HepG2 (cell line): ENCODE measurements around the gene E2F1. TPM values are rescaled to one million over a fixed set of nuclear protein-coding genes. Genes with fewer than 3 reads are reported as not detected.

Experiments used
- BHLHE40 ChIP-seq: IDR thresholded peaks from 2 replicates; pipeline ENCODE4 v1.6.1; 2011; ENCODE audit warnings: low read length, improper control_type of control experiment
- CTCF ChIP-seq: sonication (generic); formaldehyde crosslinking; IDR thresholded peaks from 2 replicates; pipeline ENCODE4 v1.5.0; 2020; ENCODE audit warnings: mild to moderate bottlenecking, missing genetic modification reagents, moderate library complexity
- EP300 ChIP-seq, 3 experiments: sonication (generic) in 1 of 3; formaldehyde crosslinking in 1 of 3; IDR thresholded peaks; 2 replicates each; pipeline versions ENCODE4 v1.5.1 to v1.6.1; 2011 to 2020; ENCODE audit warnings: low read depth in 2 of 3, low read length in 2 of 3, borderline replicate concordance in 1 of 3, improper control_type of control experiment in 1 of 3, mild to moderate bottlenecking in 1 of 3, missing genetic modification reagents in 1 of 3, moderate library complexity in 1 of 3
- GTF2F1 ChIP-seq: fragments of 150-350 bp; IDR thresholded peaks from 2 replicates; pipeline ENCODE4 v1.6.1; 2014; ENCODE audit warnings: low read length
- HNF4A ChIP-seq: sonication (generic); formaldehyde crosslinking; IDR thresholded peaks from 2 replicates; pipeline ENCODE4 v1.4.0; 2020; ENCODE audit warnings: missing genetic modification reagents
- MIER3 ChIP-seq: IDR thresholded peaks from 2 replicates; pipeline ENCODE4 v1.6.1; 2016; ENCODE audit warnings: missing compliant biosample characterization, borderline replicate concordance
- NFATC3 ChIP-seq: sonication (generic); formaldehyde crosslinking; IDR thresholded peaks from 2 replicates; pipeline ENCODE4 v1.5.1; 2020; ENCODE audit warnings: mild to moderate bottlenecking, missing genetic modification reagents
- NR2F1 ChIP-seq, 2 experiments: fragments of 450-650 bp in 1 of 2; formaldehyde crosslinking in 1 of 2; IDR thresholded peaks; 2 replicates each; pipeline versions ENCODE4 v1.5.0 to v1.6.1; 2016 to 2020; ENCODE audit warnings: mild to moderate bottlenecking in 1 of 2, missing compliant biosample characterization in 1 of 2, missing genetic modification reagents in 1 of 2, moderate library complexity in 1 of 2
- NR2F6 ChIP-seq, 2 experiments: IDR thresholded peaks; 2 replicates each; pipeline ENCODE4 v1.6.1; 2016; ENCODE audit warnings: antibody characterized with exemption in 1 of 2, mild to moderate bottlenecking in 1 of 2
- POLR2G ChIP-seq: fragments of 200-400 bp; formaldehyde crosslinking; IDR thresholded peaks from 2 replicates; pipeline ENCODE4 v1.6.1; 2018; ENCODE audit warnings: mild to moderate bottlenecking, low read depth, low read length, moderate library complexity
- RARA ChIP-seq: IDR thresholded peaks from 2 replicates; pipeline ENCODE4 v1.6.1; 2016; ENCODE audit warnings: missing genetic modification reagents, missing compliant biosample characterization
- RFXAP ChIP-seq: sonication (generic); formaldehyde crosslinking; IDR thresholded peaks from 2 replicates; pipeline ENCODE4 v1.4.0; 2020; ENCODE audit warnings: missing genetic modification reagents, borderline replicate concordance
- RXRB ChIP-seq: IDR thresholded peaks from 2 replicates; pipeline ENCODE4 v1.6.1; 2016; ENCODE audit warnings: borderline replicate concordance, missing genetic modification reagents, missing compliant biosample characterization
- SIX1 ChIP-seq: sonication (generic); formaldehyde crosslinking; IDR thresholded peaks from 2 replicates; pipeline ENCODE4 v1.4.0; 2020; ENCODE audit warnings: missing genetic modification reagents, borderline replicate concordance
- SKIL ChIP-seq: sonication (generic); formaldehyde crosslinking; IDR thresholded peaks from 2 replicates; pipeline ENCODE4 v1.8.0; 2022; ENCODE audit warnings: missing genetic modification reagents, mild to moderate bottlenecking, moderate library complexity, borderline replicate concordance
- SMC3 ChIP-seq: IDR thresholded peaks from 2 replicates; pipeline ENCODE4 v1.6.1; 2011; ENCODE audit warnings: low read length, improper control_type of control experiment
- SOX6 ChIP-seq, 2 experiments: fragments of 450-650 bp in 1 of 2; sonication (generic) in 1 of 2; formaldehyde crosslinking in 1 of 2; IDR thresholded peaks; 2 replicates each; pipeline versions ENCODE4 v1.4.0 to v1.6.1; 2017 to 2020; ENCODE audit warnings: antibody characterized with exemption in 1 of 2, mild to moderate bottlenecking in 1 of 2, missing genetic modification reagents in 1 of 2
- TBX2 ChIP-seq: sonication (generic); formaldehyde crosslinking; IDR thresholded peaks from 2 replicates; pipeline ENCODE4 v1.5.0; 2020; ENCODE audit warnings: missing genetic modification reagents, mild to moderate bottlenecking, borderline replicate concordance
- TEAD3 ChIP-seq: optimal IDR thresholded peaks from 2 replicates; pipeline ENCODE3; 2016; ENCODE audit warnings: borderline replicate concordance
- ZMYM3 ChIP-seq: sonication (generic); formaldehyde crosslinking; IDR thresholded peaks from 2 replicates; pipeline ENCODE4 v1.5.1; 2020; ENCODE audit warnings: mild to moderate bottlenecking, missing genetic modification reagents
- ZNF12 ChIP-seq: sonication (generic); formaldehyde crosslinking; IDR thresholded peaks from 2 replicates; pipeline ENCODE4 v1.5.0; 2020; ENCODE audit warnings: missing genetic modification reagents
- ZNF296 ChIP-seq: sonication (generic); formaldehyde crosslinking; conservative IDR thresholded peaks from 2 replicates; pipeline ENCODE4 v1.5.0; 2020; ENCODE audit warnings: mild to moderate bottlenecking, missing genetic modification reagents
- ZNF550 ChIP-seq: sonication (generic); formaldehyde crosslinking; IDR thresholded peaks from 2 replicates; pipeline ENCODE4 v1.4.0; 2020; ENCODE audit warnings: mild to moderate bottlenecking, missing genetic modification reagents, borderline replicate concordance
- ZNF563 ChIP-seq: sonication (generic); formaldehyde crosslinking; IDR thresholded peaks from 2 replicates; pipeline ENCODE4 v1.8.0; 2022; ENCODE audit warnings: mild to moderate bottlenecking, moderate library complexity, missing genetic modification reagents
- ZNF788 ChIP-seq: sonication (generic); formaldehyde crosslinking; IDR thresholded peaks from 2 replicates; pipeline ENCODE4 v1.5.0; 2020; ENCODE audit warnings: mild to moderate bottlenecking, missing genetic modification reagents, borderline replicate concordance
- polyA plus RNA-seq, 8 experiments: library from polyadenylated mRNA; depleted of rRNA in 3 of 8; stranded (reverse) in 7 of 8; unstranded in 1 of 8; fragments of >200 nt; fragmentation: Illumina TruSeq in 4 of 8; extraction: Trizol in 4 of 8; gene quantifications; 2 replicates each; pipeline versions ENCODE4 v1.2.1 to v1.2.3, GENCODE V29; 2011 to 2016; ENCODE audit warnings: low read depth in 4 of 8, missing spikeins in 1 of 8, mixed read lengths in 1 of 8; ENCODE audit not compliant: insufficient read depth in 1 of 8
- total RNA-seq, 5 experiments: library from RNA; depleted of rRNA; stranded (reverse); fragments of >200 nt; fragmentation: Illumina TruSeq; extraction: Trizol; gene quantifications; 2 replicates each; pipeline ENCODE4 v1.2.3, GENCODE V29; 2016; ENCODE audit warnings: low read depth in 1 of 5

The E2F1 gene
- total and polyA plus RNA-seq, 2 of the 13 experiments (the other 11 are each of a cell fraction or from before 2014, with no cell fraction given) = 25.5 to 39.4 TPM

- no peak for TF ChIP-seq NFATC3
- 0 out of 2 replicates have a peak, but pooled peaks have one; percentile 16 for TF ChIP-seq ZNF563 (CRISPR knock-in tag)
- 0 out of 2 replicates have a peak, but pooled peaks have one; percentile 64 for TF ChIP-seq ZNF788
- no peak for TF ChIP-seq GTF2F1
- no peak for TF ChIP-seq ZNF550 (CRISPR knock-in tag)
- TF ChIP-seq NR2F6 (IDR thresholded peaks at IDR 0.05) = peak; percentile 89
- TF ChIP-seq NR2F6 (CRISPR knock-in tag; IDR thresholded peaks at IDR 0.05) = peak; percentile 90
- TF ChIP-seq SIX1 (CRISPR knock-in tag) = no peak
- TF ChIP-seq RFXAP = no peak
- TF ChIP-seq HNF4A (CRISPR knock-in tag) = peak; percentile 72
- TF ChIP-seq ZNF12 = 0 out of 2 replicates have a peak, but pooled peaks have one; percentile 25
- peak; percentile 72 for TF ChIP-seq ZMYM3 (CRISPR knock-in tag)
- 0 out of 2 replicates have a peak, but pooled peaks have one; percentile 32 for TF ChIP-seq MIER3 (CRISPR knock-in tag)
- TF ChIP-seq BHLHE40 = peak; percentile 89
- peak; percentile 54 to 74; a peak in 3 of 4 replicates for TF ChIP-seq NR2F1 (CRISPR knock-in tag; IDR thresholded peaks at IDR 0.05)
- TF ChIP-seq CTCF (CRISPR knock-in tag) = 0 out of 2 replicates have a peak, but pooled peaks have one; percentile 5
- TF ChIP-seq EP300 (IDR thresholded peaks at IDR 0.05; ENCODE audit: low read depth in 2 of 2, low read length in 2 of 2) = peak in 1 of 2 experiments; percentile 21; a peak in 1 of 4 replicates
- no peak for TF ChIP-seq EP300 (CRISPR knock-in tag; IDR thresholded peaks at IDR 0.05; ENCODE audit: borderline replicate concordance)
- 0 out of 2 replicates have a peak, but pooled peaks have one; percentile 5 for TF ChIP-seq SMC3
- TF ChIP-seq ZNF296 (CRISPR knock-in tag) = 0 out of 2 replicates have a peak, but pooled peaks have one; percentile 40
- TF ChIP-seq RARA (CRISPR knock-in tag) = peak; percentile 77
- peak; percentile 64 for TF ChIP-seq TEAD3 (CRISPR knock-in tag)
- TF ChIP-seq RXRB = peak; percentile 70; the same call in 1 of the 2 replicates
- peak; percentile 36; the same call in 1 of the 2 replicates for TF ChIP-seq SKIL (CRISPR knock-in tag)
- TF ChIP-seq POLR2G = no peak
- no peak for TF ChIP-seq SOX6 (IDR thresholded peaks at IDR 0.05)
- peak; percentile 64 for TF ChIP-seq SOX6 (CRISPR knock-in tag; IDR thresholded peaks at IDR 0.05)
- peak; percentile 66; the same call in 1 of the 2 replicates for TF ChIP-seq TBX2 (CRISPR knock-in tag)
Measured at GRCh38 chr20:33710681-33711445, 24.7 kb upstream of the E2F1 start (continued).
